ENCODE data around the gene SCFD2. TPM values are rescaled to one million over a fixed set of nuclear protein-coding genes. Genes with fewer than 3 reads are reported as not detected.

The SCFD2 gene
- total RNA-seq, 1 experiment from 2014 or later, result 7.4 TPM

- H3K36me3 ChIP-seq (ENCODE audit: control insufficient read depth, insufficient read depth, low read length), result no peaks in the 10 kb centered on the region
- ChIA-PET CTCF (no interaction called here), POLR2A (no interaction called here)
- H3K4me3 ChIP-seq (ENCODE audit: low read depth in 2 of 2, low read length in 2 of 2), result no peak overlapping the region
- ATAC-seq, result no peak
- BruUV-seq (replicated peaks), result no TSS peak
- no peaks in the 10 kb centered on the region for H3K9me3 ChIP-seq (ENCODE audit: control insufficient read depth, insufficient read depth, low read depth, low read length)
- H3K27me3 ChIP-seq (ENCODE audit: control insufficient read depth, insufficient read depth, low read length), result no peaks in the 10 kb centered on the region
- DNase-seq (ENCODE audit: low read depth, low spot score), result no peak
- intact Hi-C loops (cut with micrococcal nuclease; ENCODE audit: unreplicated experiment), result no loop called here
- no peak overlapping the region for H3K27ac ChIP-seq (ENCODE audit: low read length)
- TF ChIP-seq SIN3A (IDR thresholded peaks at IDR 0.05; ENCODE audit: borderline replicate concordance, insufficient read depth, low read depth, low read length), result no peak
- TF ChIP-seq CTCF (IDR thresholded peaks at IDR 0.05), result no peak
- no peak for TF ChIP-seq TCF7L2 (IDR thresholded peaks at IDR 0.05; ENCODE audit: low read depth, low read length)
- no peak for TF ChIP-seq POLR2AphosphoS5 (IDR thresholded peaks at IDR 0.05; ENCODE audit: low read depth, low read length)
- no peaks in the 10 kb centered on the region for H3K4me1 ChIP-seq (ENCODE audit: control insufficient read depth, insufficient read depth, low read length)
- in situ Hi-C loops (cut with HindIII; ENCODE audit: low pct_unique_long_range_greater_than_20kb, low sequenced_read_pairs), result no loop called here
These were observed 242.7 kb downstream of the SCFD2 start for GRCh38 chr4:53123171-53123570.

GRCh38 chr4:53122280-53123116 is 243.4 kb downstream of the SCFD2 start:
- Histone ChIP-seq H3K27ac (ENCODE audit: low read length) (no peak overlapping the region), H3K4me1 (ENCODE audit: control insufficient read depth, insufficient read depth, low read length) (no peaks in the 10 kb centered on the region), H3K4me3 (ENCODE audit: low read depth in 2 of 2, low read length in 2 of 2) (no peak overlapping the region), H3K36me3 (ENCODE audit: control insufficient read depth, insufficient read depth, low read length) (no peaks in the 10 kb centered on the region), H3K9me3 (ENCODE audit: control insufficient read depth, insufficient read depth, low read depth, low read length) (no peaks in the 10 kb centered on the region), H3K27me3 (ENCODE audit: control insufficient read depth, insufficient read depth, low read length) (no peaks in the 10 kb centered on the region)
- DNase-seq (ENCODE audit: low read depth, low spot score), result no peak
- no TSS peak for BruUV-seq (replicated peaks)
- POLR2A ChIA-PET, result no interaction called here
- ATAC-seq, result no peak
- no peak for TF ChIP-seq CTCF (IDR thresholded peaks at IDR 0.05)
- no peak for TF ChIP-seq SIN3A (IDR thresholded peaks at IDR 0.05; ENCODE audit: borderline replicate concordance, insufficient read depth, low read depth, low read length)
- intact Hi-C loops (cut with micrococcal nuclease; ENCODE audit: unreplicated experiment), result no loop called here
- in situ Hi-C loops (cut with HindIII; ENCODE audit: low pct_unique_long_range_greater_than_20kb, low sequenced_read_pairs), result no loop called here
- CTCF ChIA-PET, result no interaction called here

- BruUV-seq (replicated peaks), result no TSS peak
- in situ Hi-C loops (cut with HindIII; ENCODE audit: low pct_unique_long_range_greater_than_20kb, low sequenced_read_pairs) (no loop called here), intact Hi-C loops (cut with micrococcal nuclease; ENCODE audit: unreplicated experiment) (no loop called here)
- Histone ChIP-seq H3K4me3 (ENCODE audit: low read depth in 2 of 2, low read length in 2 of 2) (no peak overlapping the region), H3K27ac (ENCODE audit: low read length) (no peak overlapping the region), H3K4me1 (ENCODE audit: control insufficient read depth, insufficient read depth, low read length) (no peaks in the 10 kb centered on the region), H3K36me3 (ENCODE audit: control insufficient read depth, insufficient read depth, low read length) (no peaks in the 10 kb centered on the region), H3K27me3 (ENCODE audit: control insufficient read depth, insufficient read depth, low read length) (no peaks in the 10 kb centered on the region), H3K9me3 (ENCODE audit: control insufficient read depth, insufficient read depth, low read depth, low read length) (no peaks in the 10 kb centered on the region)
- DNase-seq (ENCODE audit: low read depth, low spot score) (no peak), ATAC-seq (no peak)
- ChIA-PET CTCF (no interaction called here), POLR2A (interaction anchor here (0.6 kb wide), 1 partner anchor 996 kb away, joined by 3 read pairs; no protein-coding TSS in a partner anchor)
- TF ChIP-seq POLR2AphosphoS5 (IDR thresholded peaks at IDR 0.05; ENCODE audit: low read depth, low read length) (no peak), SIN3A (IDR thresholded peaks at IDR 0.05; ENCODE audit: borderline replicate concordance, insufficient read depth, low read depth, low read length) (no peak), TCF7L2 (IDR thresholded peaks at IDR 0.05; ENCODE audit: low read depth, low read length) (no peak), CTCF (IDR thresholded peaks at IDR 0.05) (no peak), REST (IDR thresholded peaks at IDR 0.05; ENCODE audit: insufficient read depth in 1 of 2, low read depth in 2 of 2, low read length in 1 of 2) (no peak)
These were observed 244.5 kb downstream of the SCFD2 start for GRCh38 chr4:53121264-53121865.
